MCF 10A (cell line): ENCODE measurements around the gene SLC12A3. TPM values are rescaled to one million over a fixed set of nuclear protein-coding genes. Genes with fewer than 3 reads are reported as not detected.

Experiments
- BruUV-seq: library from RNA; stranded (reverse); fragments of 400-500 nt; replicated peaks from 2 replicates; lab custom pipeline; 2021; lab: Mats Ljungman, UMichigan
- CTCF ChIA-PET: fragments of 300-600 bp; sonication (Branson Sonifier 250); formaldehyde crosslinking; extraction: SDS; loops from one replicate; lab custom pipeline; 2021; ENCODE audit warnings: antibody characterized with exemption, inconsistent platforms; lab: Yijun Ruan, JAX
- POLR2A ChIA-PET: fragments of 300-600, 350-650 bp; sonication (Branson Sonifier 250); formaldehyde crosslinking; extraction: SDS; loops from one replicate; lab custom pipeline; 2020; ENCODE audit warnings: antibody characterized with exemption, inconsistent platforms; lab: Yijun Ruan, JAX
- DNase-seq: peaks from one replicate; pipeline ENCODE4 v3.0.0-alpha.2; 2018; ENCODE audit not compliant: unreplicated experiment
- H3K27ac Mint-ChIP-seq: one replicate; pipeline ENCODE4 v1.8.0; 2022; ENCODE audit warnings: mild to moderate bottlenecking, low read depth, mixed read lengths; ENCODE audit not compliant: unreplicated experiment
- H3K27me3 Mint-ChIP-seq: one replicate; pipeline ENCODE4 v1.8.0; 2022; ENCODE audit warnings: mixed read lengths; ENCODE audit not compliant: insufficient read depth, unreplicated experiment
- H3K36me3 Mint-ChIP-seq: one replicate; pipeline ENCODE4 v1.8.0; 2022; ENCODE audit warnings: mild to moderate bottlenecking, moderate library complexity, mixed read lengths; ENCODE audit not compliant: insufficient read depth, unreplicated experiment
- H3K4me1 Mint-ChIP-seq: one replicate; pipeline ENCODE4 v1.8.0; 2022; ENCODE audit warnings: mixed read lengths; ENCODE audit not compliant: insufficient read depth, unreplicated experiment
- H3K4me3 Mint-ChIP-seq: one replicate; pipeline ENCODE4 v1.8.0; 2022; ENCODE audit warnings: mild to moderate bottlenecking, moderate library complexity, mixed read lengths; ENCODE audit not compliant: unreplicated experiment
- H3K9me3 Mint-ChIP-seq: one replicate; pipeline ENCODE4 v1.8.0; 2022; ENCODE audit warnings: mixed read lengths; ENCODE audit not compliant: unreplicated experiment
- intact Hi-C: fragments of 100-400 bp; cut with micrococcal nuclease; formaldehyde crosslinking; loops from 2 replicates; pipeline ENCODE4 v1.14.1; 2022
- total RNA-seq: library from RNA; stranded (reverse); gene quantifications from 2 replicates; pipeline ENCODE4 v1.2.3, GENCODE V29; 2022
- TF ChIP-seq, protein P1 (sequence below): fragments of 200-600 bp; IDR thresholded peaks from one replicate; pipeline ENCODE4 v1.8.0; 2022; ENCODE audit warnings: antibody characterized with exemption, mild to moderate bottlenecking; ENCODE audit not compliant: unreplicated experiment

SLC12A3 gene
- total RNA-seq, 1 experiment from 2014 or later = not detected

DNA sequence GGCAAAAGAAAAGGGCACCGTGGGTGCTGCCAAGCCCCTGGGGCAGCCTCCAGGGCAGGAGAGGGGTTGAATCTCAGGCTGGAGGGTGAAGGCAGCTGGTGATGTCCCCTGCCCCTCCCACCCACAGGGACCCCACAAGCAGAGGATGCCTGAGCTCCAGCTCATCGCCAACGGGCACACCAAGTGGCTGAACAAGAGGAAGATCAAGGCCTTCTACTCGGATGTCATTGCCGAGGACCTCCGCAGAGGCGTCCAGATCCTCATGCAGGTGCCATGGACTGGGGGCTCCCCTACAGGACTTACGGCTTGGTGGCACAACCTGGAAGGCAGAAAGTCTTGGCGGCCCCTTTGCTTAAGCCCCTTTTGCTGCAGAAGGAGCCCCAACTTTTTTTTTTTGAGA lies 21.8 kb downstream of the SLC12A3 start:
- ChIA-PET CTCF (no interaction called here), POLR2A (no interaction called here)
- no peaks in the 10 kb centered on the region for H3K9me3 Mint-ChIP-seq
- no TSS peak for BruUV-seq
- no peak overlapping the region for H3K27ac Mint-ChIP-seq
- no peaks in the 10 kb centered on the region for H3K27me3 Mint-ChIP-seq
- no peaks in the 10 kb centered on the region for H3K4me1 Mint-ChIP-seq
- DNase-seq = no peak
- TF ChIP-seq, protein P1, sequence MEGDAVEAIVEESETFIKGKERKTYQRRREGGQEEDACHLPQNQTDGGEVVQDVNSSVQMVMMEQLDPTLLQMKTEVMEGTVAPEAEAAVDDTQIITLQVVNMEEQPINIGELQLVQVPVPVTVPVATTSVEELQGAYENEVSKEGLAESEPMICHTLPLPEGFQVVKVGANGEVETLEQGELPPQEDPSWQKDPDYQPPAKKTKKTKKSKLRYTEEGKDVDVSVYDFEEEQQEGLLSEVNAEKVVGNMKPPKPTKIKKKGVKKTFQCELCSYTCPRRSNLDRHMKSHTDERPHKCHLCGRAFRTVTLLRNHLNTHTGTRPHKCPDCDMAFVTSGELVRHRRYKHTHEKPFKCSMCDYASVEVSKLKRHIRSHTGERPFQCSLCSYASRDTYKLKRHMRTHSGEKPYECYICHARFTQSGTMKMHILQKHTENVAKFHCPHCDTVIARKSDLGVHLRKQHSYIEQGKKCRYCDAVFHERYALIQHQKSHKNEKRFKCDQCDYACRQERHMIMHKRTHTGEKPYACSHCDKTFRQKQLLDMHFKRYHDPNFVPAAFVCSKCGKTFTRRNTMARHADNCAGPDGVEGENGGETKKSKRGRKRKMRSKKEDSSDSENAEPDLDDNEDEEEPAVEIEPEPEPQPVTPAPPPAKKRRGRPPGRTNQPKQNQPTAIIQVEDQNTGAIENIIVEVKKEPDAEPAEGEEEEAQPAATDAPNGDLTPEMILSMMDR = no peak
- H3K36me3 Mint-ChIP-seq = no peaks in the 10 kb centered on the region
- intact Hi-C loops = no loop called here
- no peak overlapping the region for H3K4me3 Mint-ChIP-seq

DNA sequence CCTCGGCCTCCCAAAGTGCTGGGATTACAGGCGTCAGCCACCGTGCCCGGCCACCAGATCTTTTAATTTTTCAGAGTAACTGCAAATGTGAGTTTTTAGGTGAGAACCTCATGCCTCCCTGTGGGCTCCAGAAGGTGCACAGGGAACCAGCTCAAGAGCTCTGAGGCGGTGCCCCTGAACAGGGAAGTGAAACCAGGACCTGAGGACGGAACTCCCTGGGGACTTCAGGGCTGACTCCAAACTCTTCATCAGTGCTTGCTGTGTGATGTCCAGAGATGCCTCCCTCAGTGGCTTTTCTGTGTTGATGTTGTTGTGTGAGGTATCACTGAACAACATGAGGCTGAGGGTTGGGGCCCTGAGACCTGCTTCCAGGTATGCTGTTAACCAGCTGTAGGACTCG lies 23.8 kb downstream of the SLC12A3 start:
- ChIA-PET CTCF (no interaction called here), POLR2A (no interaction called here)

DNA sequence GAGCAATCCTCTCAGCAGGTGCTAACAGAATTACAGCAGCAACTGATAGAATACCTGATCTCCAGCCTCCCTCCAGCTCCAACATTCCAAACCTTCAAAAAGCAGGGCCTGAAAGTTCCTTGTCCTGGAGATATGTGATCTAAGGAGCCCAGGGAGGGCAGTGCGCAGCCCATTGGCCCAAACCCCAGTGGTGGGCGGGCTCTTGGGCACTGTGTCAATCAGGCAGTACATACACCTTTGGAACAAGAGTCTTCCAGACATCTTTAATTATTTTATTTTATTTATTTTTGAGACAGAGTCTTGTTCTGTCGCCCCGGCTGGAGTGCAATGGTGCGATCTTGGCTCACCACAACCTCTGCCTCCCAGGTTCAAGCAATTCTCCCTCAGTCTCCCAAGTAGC lies 24.2 kb downstream of the SLC12A3 start:
- Mint-ChIP-seq H3K27me3 (no peaks in the 10 kb centered on the region), H3K9me3 (no peaks in the 10 kb centered on the region), H3K4me3 (no peak overlapping the region), H3K27ac (no peak overlapping the region), H3K36me3 (no peaks in the 10 kb centered on the region), H3K4me1 (no peaks in the 10 kb centered on the region)
- CTCF ChIA-PET = interaction anchor here (0.6 to 0.7 kb wide), 2 partner anchors 21 to 533 kb away, joined by 3 to 4 read pairs; no protein-coding TSS in a partner anchor
- POLR2A ChIA-PET = no interaction called here
- DNase-seq = no peak
- intact Hi-C loops = no loop called here
- no TSS peak for BruUV-seq
- TF ChIP-seq, protein P1 = no peak

More for the DNA sequence above, 23.8 kb downstream of the SLC12A3 start:
- no TSS peak for BruUV-seq
- Mint-ChIP-seq H3K9me3 (no peaks in the 10 kb centered on the region), H3K4me1 (no peaks in the 10 kb centered on the region), H3K36me3 (no peaks in the 10 kb centered on the region), H3K27ac (no peak overlapping the region), H3K27me3 (no peaks in the 10 kb centered on the region), H3K4me3 (no peak overlapping the region)
- intact Hi-C loops = no loop called here
- no peak for DNase-seq
- TF ChIP-seq, protein P1 = no peak

DNA sequence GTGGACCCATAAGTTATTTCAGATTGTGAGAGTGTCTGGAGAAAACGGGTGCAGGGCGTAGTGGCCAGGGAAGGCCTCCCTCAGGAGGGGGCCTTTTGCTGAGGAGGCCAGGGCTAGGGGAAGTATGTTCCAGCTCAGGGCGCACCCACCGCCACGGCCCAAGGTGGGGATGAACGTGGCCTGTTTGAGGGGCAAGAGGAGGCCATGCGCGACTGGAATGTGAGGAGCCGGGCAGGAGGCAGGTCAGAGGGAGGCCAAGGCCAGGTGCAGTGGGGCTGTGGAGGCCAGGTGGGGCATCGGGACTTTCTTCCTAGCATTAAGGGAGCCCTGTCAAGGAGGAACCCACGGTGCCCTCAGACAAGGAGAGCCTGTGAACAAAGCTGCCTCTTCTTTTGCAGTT lies 26.7 kb downstream of the SLC12A3 start:
- DNase-seq = no peak
- H3K36me3 Mint-ChIP-seq = no peaks in the 10 kb centered on the region
- BruUV-seq = no TSS peak
- H3K4me1 Mint-ChIP-seq = no peaks in the 10 kb centered on the region
- no peak overlapping the region for H3K27ac Mint-ChIP-seq
- H3K9me3 Mint-ChIP-seq = no peaks in the 10 kb centered on the region
- POLR2A ChIA-PET = no interaction called here
- TF ChIP-seq, protein P1 = no peak
- CTCF ChIA-PET = no interaction called here
- intact Hi-C loops = no loop called here
- no peak overlapping the region for H3K4me3 Mint-ChIP-seq
- no peaks in the 10 kb centered on the region for H3K27me3 Mint-ChIP-seq
